HK-2 (cell line): Measurements from ENCODE around the gene NOTCH2NLA.
"Not testable (repeated sequence)": the region's sequence is repeated elsewhere in the genome, so short reads cannot be mapped to it uniquely, and the experiment has no call there.

Experiments used
- DNase-seq: peaks from one replicate; pipeline ENCODE4 v3.0.0-alpha.2; 2018; ENCODE audit not compliant: unreplicated experiment

The NOTCH2NLA gene

GRCh38 chr1:146228710-146229477, at the start of gene NOTCH2NLA:
Gene NOTCH2NLA (minus strand): TSS chr1:146229021. CDS start chr1:146189337, 39,684 bp downstream.
- DNase-seq, result not testable (repeated sequence)

DNA sequence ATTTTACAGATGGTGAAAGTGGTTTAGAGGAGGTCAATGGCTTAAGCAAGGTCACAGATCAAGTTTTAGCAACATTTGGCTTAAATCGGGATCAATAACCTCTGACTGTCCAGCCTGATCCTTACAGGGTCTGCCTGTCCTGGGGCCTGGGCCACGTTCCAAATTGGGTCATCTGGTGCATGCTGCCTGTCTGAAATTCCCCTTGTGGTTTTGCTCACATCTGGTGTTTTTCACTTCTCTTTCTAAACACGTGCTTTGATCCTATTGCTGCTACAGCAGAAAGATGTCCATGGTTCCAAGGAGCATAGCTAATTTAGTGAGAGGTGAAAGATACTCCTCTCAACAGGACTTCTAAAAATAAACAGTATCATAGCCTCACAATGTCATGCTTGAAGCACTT, 49.5 kb upstream of the NOTCH2NLA start:
- DNase-seq, result not testable (repeated sequence)

DNA sequence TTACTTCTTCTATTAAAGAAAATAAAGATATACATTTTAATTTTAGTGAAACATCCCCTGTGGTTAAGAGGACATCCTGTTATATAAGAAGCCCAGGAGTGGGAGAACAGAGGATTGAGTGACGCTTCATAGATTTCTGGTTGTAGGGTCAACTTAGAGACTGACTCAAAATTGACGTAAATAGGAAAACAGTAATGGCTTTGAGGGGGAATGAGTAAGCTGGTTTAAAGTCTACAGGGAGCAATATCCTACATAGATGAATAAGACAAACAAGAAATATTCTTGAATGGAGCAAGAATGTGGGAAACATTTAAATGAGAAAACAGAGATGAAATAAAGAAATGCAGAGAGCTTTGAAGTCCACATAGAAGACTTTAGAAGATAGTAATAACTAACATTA, 48.3 kb upstream of the NOTCH2NLA start:
- DNase-seq, result not testable (repeated sequence)

DNA sequence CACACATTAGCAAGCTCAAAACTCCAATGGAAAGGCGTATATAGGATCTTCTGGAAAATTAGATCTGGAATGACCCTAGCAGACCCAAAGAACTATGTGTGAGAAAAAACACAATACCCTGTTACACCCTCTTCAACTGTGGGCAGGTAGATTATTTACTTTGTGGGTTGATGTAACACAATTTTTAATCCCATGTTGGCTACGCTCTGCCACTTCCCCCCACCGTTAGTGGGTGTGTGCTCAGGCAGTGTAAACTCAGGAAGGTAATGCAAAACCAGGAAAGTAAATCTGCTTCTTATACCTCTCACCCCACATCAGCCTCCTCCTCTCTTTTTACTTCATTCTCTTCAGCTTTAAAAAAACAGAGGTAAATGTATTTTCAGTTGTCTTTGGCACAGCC, 45.3 kb upstream of the NOTCH2NLA start:
- DNase-seq, result not testable (repeated sequence)

GRCh38 chr1:146273194-146273593, 44.4 kb upstream of the NOTCH2NLA start:
- DNase-seq, result not testable (repeated sequence)

GRCh38 chr1:146272734-146273133, 43.9 kb upstream of the NOTCH2NLA start:
- DNase-seq, result not testable (repeated sequence)

DNA sequence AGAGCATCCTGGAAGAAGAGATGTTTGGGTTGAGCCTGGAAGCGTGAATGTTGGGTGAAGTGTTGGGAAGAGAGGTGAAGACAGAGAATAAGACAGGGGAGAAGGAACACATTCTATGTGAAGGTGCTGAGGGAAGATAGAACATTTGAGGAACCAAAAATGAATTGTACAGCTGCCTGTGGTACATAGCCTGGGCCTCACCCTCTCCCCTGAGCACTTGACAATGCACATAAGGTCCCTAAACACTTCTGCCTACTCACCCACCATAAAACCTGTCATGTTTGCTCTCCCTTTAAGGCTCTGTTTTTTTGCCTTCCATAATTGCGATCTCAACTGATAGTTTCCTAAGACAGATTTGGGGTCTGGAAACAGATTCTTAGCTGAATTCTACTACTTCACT, 43.2 kb upstream of the NOTCH2NLA start:
- DNase-seq, result not testable (repeated sequence)

DNA sequence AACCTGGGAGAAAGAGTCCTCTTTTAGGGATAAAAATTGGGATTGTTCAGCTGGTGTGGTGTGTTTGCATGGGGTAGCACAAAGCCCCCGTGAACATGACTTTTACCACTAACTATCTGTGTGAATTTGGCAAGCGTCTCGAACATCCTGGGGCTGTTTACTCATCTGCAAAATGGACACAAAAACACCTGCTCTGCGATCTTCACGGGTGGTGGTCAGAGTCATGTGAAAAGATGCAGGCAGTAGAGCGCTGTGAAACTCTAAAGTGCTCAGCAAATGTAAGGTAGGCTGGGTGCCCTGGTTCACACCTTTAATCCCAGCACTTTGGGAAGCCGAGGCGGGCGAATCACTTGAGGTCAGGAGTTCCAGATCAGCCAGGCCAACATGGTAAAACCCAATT, 41.3 kb upstream of the NOTCH2NLA start:
- not testable (repeated sequence) for DNase-seq

DNA sequence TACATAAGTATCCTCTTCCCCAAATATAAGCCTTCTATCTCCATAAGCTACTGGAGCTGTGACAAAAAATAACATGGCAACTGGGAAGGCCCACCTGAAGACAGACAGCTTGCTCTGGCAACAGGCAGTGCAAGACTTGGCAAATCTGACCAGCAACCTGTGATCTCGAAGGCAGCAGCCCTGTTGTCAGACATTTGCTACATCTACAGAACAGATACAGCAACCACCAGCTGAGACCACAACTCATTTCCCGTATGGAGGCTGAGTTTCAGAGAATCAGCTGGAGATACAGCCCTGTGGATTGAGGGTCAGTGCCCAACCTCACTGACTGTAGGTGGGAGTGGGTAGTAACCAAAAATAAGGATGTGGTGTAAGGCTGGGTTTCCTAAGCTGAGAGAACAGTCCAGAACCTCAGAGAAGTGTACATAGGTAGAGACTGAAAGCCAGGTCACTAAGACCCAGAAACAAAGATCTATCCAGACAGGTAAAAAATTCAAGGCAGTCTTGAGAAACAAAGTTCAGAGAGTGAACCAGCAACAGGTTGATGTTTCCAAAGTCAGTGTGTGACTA, 37.4 kb upstream of the NOTCH2NLA start:
- DNase-seq, result not testable (repeated sequence)

DNA sequence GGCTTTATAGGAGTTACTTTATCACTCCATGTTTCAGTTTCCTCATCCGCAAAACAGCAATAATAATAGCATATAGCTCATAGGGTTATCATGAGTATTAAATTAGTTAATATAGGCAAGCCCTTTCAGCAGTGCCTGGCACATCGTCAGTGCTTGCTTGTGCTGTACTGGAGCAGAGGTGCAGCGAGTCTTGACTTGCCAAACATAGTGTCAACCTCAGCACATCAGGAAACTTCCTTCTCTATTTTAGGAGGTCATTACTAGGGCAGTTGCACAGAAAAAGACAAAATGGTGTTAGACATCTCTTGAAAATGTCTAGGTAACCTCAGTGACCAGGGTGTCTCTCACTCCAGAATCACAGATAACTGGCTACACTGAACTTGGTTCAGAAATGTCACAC, 35.9 kb upstream of the NOTCH2NLA start:
- DNase-seq, result not testable (repeated sequence)

DNA sequence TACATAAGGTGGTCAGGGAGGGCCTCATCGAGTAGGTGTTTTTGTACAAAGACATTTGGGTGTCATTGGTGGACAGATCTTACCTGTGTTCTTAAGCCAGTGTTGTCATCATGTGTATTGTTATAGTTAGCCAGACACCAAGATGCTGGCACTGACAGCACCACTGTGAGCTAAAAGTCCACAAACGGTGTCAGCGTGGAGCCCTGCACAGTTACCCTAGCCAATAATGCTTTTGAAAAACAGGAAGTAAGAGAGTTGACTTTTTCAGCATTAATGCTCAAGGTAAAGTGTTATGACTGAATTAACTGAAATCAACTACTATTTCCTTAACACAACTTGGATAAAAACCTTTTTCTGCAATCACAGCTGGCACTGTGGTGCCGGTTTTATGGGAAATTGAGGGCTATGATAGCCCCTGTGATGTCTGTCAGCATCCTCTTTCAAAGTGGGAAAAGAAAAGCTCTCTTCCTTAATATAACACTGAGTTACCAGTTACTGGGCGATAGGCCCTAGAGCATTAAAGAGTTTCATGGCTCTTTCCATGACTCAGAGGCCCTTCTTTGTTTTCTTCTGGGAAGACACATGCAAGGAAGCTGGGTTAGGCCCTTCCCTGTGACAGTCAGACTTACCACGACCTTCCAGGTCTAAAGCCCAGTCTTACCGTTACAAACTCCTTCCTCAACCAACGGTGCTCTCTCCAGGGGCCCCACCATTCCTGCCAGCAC, 31.3 kb upstream of the NOTCH2NLA start:
- DNase-seq, result not testable (repeated sequence)

DNA sequence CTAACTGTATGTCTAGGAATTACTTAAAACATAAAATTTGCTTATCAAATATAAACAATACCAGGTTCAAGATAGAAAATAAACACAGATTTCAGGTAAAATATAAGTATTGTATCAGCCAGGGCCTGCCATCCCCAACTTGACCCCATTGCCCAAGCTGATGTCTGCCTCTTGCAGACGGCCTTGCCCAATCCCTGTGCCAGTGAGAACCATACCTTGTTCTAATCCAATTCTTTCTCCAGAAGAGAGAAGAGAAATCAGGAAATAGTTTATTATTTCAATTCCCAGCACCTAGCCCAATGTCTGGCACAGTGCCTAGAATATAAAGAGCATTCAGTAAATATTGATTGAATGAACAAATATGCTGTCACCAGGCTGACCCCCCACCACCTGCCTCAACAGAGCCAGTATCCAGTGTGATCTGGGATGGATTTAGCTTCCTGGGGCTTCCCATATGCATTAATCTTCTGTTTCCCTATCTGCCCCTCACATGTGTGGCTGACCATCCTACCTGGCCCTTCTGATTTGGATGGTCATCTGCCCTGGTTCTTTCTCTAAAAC, 29.3 kb upstream of the NOTCH2NLA start:
- not testable (repeated sequence) for DNase-seq

- DNase-seq, result not testable (repeated sequence)
These were observed 25.9 kb upstream of the NOTCH2NLA start for GRCh38 chr1:146254569-146255197.

DNA sequence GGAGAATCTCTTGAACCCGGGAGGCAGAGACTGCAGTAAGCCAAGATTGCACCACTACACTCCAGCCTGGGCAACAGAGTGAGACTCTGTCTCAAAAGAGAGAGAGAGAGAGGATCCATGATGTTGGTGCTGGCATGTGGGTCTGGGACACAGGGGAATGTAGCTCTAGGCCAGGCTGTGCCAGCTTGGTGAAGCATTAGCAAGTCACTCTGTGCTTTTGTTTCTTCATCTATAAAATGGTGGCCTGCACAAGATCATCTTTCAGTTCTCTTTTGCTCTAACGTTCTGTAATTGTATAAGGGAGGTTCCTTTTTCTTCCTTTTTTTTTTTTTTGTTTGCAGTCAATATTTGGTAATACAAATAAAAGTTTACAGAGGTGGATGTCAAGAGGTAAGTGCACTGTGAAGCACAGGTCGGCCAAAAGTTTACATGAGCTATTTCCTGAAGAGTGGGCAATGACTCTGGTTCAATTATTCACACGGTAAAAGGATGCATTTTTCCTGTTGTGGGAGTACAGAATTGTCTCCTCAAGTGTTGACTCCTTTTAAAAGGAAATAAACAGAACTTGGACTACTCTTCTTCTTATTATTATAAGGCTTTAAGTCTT, 24.5 kb upstream of the NOTCH2NLA start:
- DNase-seq, result not testable (repeated sequence)

DNA sequence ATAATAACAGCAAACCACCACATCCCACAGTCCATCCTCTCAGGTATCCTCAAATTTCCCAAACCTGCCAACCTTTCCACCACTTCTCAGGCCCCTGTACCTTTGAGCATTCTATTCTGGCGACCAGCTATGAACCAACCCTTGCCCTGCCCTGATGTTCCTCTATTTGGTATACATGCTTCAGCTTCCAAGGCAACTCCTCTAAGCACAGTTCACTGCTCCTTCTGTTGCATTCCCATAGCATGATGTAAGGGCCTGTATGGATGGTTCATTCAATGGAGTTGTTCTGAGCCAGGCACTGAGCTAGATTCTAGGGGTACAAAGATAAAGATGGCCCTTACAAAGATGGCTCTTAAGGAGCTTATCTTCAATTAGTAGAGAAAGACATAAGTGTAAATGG, 22.7 kb upstream of the NOTCH2NLA start:
- DNase-seq, result not testable (repeated sequence)

DNA sequence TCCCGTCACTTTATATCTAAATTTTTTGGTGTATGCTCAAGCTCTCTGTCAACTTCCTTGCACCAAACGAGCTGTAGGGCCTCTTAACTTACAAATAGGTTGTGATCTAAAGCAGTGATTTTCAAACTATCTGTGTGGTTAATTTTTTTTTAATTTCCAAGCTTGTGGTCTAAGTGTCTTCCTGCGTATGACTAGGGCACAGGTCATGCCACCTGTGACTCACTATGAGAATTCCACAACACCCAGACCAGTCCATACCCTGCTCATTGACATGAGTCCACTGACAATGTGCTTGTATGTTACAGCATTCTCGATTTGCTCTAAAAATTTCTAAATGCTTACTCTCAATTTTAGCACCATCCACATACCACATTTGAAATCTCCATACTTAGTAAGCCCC, 19.8 kb upstream of the NOTCH2NLA start:
- DNase-seq, result not testable (repeated sequence)

DNA sequence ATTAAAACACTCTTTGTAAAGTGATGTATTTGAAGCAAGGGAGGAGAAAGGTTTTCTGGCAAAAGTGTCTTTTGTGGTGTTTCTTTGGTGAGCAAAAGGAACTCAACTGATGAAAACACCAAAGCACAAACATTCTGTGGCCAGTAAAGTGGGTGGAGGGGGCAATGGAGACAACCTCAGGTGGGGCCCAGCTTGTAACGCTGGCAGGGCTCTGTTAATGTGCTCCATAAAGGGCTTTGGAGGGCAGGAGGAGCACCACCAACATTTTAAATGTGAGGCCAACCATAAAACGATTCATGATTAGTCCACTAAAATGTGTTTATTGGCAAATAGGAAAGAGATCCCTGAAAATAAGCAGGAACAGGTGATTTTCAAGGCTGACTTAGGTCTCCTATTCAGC, 7.8 kb upstream of the NOTCH2NLA start:
- DNase-seq, result not testable (repeated sequence)

DNA sequence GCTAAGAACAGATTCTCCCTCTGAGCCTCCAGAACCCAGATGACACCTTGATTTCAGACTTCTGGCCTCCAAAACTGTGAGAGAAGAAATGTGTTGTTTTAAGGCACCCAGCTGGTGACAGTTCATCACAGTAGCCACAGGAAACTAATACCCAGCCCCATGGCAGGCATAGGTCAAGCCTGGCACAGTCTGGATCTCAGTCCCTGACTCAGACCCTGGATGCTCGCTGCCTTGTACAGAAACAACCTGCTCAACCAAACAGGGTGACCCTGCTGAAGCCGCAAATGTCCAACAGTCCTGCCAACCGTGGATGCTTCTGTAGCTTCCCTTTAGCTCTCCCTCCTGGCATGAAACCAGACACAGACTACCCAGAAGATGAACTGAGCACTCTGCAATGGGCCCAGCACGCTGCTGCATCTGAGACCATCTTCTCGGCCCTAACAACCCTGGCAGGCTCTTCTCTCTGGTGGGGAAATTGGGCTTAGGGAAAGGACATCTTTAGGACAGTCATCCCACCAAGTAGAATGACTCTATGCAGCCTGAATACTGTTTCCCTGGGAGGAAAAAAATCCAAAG, 7.3 kb upstream of the NOTCH2NLA start:
- DNase-seq, result not testable (repeated sequence)

- DNase-seq, result not testable (repeated sequence)
These were observed 608 bp downstream of the NOTCH2NLA start for GRCh38 chr1:146228144-146228682.

DNA sequence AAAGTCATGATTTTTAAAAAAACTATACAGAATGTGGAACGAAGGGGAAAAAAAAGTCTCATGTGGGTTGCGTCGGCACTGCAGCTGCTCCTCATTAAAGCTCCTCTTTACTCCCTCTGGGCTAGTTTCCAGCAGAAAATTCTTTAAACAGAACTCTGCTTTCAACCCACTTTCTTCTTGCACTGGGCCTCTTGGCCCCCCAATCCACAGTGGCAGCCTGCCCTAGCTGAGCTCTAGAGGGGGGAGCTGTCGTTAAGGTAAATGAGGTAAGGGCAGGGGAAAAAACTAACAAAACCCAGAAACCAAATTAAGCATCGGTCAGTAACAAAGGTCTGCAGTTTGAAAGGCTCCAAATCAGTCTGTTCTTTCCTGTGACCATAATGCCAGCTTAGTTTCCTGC, 54.3 kb downstream of the NOTCH2NLA start:
- DNase-seq, result not testable (repeated sequence)

DNA sequence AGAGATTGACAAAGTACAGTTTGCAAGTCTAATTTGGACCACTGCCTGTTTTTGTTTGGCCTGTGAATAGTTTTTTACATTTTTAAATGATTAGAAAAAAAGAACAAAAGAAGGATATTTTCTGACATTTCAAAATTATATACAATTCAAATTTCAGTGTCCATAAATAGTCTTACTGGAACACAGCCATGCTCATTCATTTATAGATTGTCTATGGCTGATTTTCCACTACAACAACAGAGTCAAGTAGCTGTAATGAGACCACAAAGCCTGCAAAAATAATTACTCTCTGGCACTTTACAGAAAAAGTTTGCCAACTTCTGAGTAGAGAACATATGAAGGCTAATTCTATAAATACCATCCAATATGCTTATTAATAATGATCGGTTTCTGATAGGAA, 61.1 kb downstream of the NOTCH2NLA start:
- not testable (repeated sequence) for DNase-seq
